GF-D8 (cell line): ENCODE data around the gene FCSK.
A peak's percentile ranks its signal among the peaks of the same experiment; 100 is the strongest.
"Not testable (repeated sequence)": the region's sequence is repeated elsewhere in the genome, so short reads cannot be mapped to it uniquely, and the experiment has no call there.

ENCODE experiments used
- DNase-seq: peaks from one replicate; lab custom pipeline; 2025; lab: John Stamatoyannopoulos, UW

FCSK gene

GRCh38 chr16:70432356-70432722, 22.1 kb upstream of the FCSK start:
- peak; percentile 51 for DNase-seq

DNA sequence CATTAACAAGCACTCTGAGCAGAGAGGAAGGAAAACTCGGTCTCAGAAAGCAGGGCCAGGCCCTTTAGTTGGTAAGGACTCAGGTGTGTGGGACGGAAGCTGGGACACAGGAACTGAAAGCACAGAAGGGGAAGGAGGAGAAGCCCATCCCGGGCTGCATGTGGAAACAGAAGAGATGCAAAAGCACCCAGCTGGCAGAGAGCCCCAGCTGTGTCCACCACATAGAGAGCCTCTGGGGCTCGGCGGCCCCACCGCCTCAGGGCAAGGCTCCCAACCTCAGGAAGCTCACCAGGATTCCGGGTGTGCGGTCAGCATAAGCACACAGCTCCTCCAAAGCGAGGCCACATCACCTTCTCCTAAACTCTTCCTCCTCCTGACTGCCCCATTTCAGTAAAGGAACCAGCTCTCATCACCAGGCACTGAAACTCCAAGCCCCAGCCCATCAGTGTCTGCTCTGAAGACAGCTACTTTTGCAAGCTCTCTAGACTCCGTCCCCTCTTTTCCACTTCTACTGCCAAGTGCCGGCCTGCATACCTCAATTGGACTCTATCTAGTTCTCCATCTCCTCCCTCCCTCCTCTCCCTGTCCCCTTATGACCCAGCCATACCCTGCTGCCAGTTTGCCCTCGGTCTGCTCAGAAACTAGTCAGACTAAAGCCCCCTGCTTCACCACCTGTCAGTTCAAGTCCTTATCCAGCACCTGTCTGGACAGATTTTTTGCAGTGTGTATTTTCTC, 21.5 kb upstream of the FCSK start:
- peak; percentile 49 for DNase-seq

- peak; percentile 56 for DNase-seq
Measured at GRCh38 chr16:70433458-70434103, 20.8 kb upstream of the FCSK start.

- no peak for DNase-seq
Measured at GRCh38 chr16:70434484-70435260, 19.7 kb upstream of the FCSK start.

DNA sequence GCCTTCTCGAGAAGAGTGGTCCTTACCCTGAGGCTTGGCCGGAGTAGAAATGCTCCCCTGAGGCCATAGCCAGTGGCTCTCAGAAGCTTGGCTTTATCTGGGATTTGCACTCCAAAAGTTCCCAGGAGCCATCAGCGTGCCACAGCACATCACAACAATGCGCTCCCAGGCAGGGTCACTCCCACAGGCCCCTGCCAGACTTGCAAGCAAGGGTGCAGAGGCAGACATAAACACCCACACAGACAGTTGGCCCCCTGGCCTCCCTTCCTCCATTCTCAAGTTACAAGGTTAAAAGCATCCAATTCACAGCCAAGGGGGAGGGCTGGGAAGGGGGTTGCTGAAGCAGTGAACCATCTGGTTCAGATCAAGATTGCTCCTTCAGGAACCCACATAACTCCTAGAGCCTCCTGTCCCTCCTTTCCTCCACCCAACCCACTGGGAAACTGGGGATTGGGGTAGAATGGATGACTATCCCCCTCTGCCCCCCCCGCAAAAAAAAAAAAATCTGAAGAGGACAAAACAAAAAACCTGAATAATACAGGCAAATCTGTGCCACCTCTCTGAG, 17.3 kb upstream of the FCSK start:
- DNase-seq, result no peak

DNA sequence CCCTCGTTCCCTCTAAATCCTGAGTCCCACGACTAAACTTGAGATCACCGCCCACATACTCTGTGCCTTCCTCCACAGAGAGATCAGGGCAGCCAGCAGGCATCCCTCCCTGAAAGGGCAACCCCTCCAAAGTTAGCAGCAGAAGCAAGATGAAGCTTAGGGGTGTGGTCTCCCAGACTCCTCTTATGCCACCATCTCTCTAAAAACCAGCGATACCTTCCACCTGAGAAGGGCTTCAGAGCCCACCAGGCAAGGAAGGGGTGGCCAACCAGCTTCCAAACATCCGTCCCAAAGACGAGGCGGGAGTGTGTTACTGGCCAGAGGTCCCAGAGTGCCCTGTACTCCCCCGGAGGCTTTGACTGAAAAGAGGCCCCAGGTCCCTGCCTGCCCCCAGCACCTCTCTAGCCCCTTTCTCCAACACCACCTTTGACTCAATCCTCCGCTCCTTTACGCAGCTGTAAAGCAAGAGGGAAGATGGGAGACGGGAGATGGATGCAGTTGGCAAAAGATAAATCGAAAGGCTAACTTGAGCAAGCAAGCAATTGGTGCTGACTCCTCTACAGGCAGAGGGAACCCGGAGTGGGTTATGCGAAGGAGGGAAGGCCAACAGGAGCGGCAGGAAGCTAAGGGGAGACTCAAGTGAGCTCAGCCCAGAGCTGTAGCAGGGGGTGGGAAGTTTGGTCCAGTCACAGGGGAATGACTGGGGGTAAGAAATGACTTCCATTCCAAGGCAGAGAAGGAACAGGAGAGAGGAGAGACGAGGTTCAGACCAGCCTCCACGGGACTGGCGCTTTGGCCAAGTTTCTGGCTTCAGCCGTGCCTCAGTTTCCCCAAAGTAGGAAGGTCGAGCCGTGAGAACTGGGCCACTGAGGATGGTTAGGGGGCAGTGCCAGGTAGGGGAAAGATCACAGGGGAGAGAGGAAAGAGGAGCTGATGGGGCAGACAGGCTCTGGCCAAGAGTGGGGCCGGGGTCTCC, 16.5 kb upstream of the FCSK start:
- no peak for DNase-seq

GRCh38 chr16:70438585-70438968, 15.8 kb upstream of the FCSK start:
- no peak for DNase-seq

GRCh38 chr16:70438969-70439862, 15.2 kb upstream of the FCSK start, which contains the start of gene ST3GAL2:
Gene ST3GAL2, minus strand, starts transcription at chr16:70439100. Its CDS starts 40,570 bp downstream, at chr16:70398530.
- peak; percentile 63 for DNase-seq

GRCh38 chr16:70440009-70440692, 14.2 kb upstream of the FCSK start:
- no peak for DNase-seq

GRCh38 chr16:70441406-70441990, 12.9 kb upstream of the FCSK start:
- DNase-seq, result no peak

GRCh38 chr16:70442344-70442743, 12.1 kb upstream of the FCSK start:
- no peak for DNase-seq

DNA sequence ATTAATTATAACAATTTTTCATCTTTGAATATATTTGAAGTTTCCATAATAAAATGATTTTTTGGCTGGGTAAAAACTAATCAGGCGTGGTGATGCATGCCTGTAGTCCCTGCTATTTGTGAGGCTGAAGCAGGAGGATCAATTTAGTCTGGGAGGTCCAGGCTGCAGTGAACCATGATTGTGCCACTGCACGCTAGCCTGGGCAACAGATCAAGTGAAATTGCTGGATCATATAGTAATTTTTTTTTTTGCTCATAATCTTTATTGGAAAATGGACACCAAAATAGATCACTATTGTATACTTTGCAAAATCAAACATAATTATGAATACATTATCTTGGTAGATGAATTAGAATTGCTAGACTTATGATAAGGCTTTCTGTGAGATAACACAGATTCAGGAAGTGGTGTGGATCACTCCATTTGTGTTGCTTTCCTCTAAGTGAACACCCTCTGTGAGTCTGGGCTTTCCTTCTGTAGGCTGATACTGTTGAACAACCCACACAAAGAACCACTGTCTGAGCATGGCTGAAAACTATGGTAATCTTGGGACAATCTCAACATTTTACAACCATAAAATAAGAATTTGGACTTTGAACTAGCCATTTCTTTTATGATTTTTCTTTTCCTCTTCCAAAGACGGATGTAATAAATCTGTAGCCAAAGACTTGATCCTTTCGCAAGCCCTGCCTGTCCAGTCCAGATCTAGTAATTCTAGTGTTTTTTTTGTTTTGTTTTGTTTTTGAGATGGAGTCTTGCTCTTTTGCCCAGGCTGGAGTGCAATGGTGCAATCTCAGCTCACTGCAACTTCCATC, 9.9 kb upstream of the FCSK start:
- no peak for DNase-seq

GRCh38 chr16:70448075-70448474, 6.3 kb upstream of the FCSK start:
- DNase-seq, result no peak

DNA sequence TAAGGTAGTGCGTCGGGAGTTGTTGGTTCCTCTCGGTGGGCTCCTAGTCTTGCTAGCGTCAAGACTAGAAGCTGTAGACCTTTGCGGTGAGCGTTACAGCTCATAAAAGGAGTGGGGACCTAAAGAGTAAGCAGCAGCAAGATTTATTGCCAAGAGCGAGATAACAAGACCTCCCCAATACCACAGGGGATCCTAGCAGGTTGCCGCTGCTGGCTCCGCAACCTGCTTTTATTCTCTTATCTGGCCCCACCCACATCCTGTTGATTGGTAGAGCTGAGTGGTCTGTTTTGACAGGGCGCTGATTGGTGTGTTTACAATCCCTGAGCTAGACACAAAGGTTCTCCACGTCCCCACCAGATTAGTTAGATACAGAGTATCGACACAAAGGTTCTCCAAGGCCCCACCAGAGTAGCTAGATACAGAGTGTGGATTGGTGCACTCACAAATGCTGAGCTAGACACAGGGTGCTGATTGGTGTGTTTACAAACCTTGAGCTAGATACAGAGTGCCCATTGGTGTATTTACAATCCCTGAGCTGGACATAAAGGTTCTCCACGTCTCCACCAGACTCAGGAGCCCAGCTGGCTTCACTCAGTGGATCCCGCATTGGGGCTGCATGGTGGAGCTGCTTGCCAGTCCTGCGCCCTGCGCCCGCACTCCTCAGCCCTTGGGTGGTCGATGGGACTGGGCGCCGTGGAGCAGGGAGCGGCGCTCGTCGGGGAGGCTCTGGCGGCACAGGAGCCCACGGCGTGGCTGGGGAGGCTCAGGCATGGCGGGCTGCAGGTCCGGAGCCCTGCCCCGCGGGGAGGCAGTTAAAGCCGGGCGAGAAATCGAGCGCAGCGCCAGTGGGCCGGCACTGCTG, 4.0 kb upstream of the FCSK start:
- DNase-seq, result not testable (repeated sequence)

GRCh38 chr16:70451004-70451340, 3.4 kb upstream of the FCSK start:
- not testable (repeated sequence) for DNase-seq

DNA sequence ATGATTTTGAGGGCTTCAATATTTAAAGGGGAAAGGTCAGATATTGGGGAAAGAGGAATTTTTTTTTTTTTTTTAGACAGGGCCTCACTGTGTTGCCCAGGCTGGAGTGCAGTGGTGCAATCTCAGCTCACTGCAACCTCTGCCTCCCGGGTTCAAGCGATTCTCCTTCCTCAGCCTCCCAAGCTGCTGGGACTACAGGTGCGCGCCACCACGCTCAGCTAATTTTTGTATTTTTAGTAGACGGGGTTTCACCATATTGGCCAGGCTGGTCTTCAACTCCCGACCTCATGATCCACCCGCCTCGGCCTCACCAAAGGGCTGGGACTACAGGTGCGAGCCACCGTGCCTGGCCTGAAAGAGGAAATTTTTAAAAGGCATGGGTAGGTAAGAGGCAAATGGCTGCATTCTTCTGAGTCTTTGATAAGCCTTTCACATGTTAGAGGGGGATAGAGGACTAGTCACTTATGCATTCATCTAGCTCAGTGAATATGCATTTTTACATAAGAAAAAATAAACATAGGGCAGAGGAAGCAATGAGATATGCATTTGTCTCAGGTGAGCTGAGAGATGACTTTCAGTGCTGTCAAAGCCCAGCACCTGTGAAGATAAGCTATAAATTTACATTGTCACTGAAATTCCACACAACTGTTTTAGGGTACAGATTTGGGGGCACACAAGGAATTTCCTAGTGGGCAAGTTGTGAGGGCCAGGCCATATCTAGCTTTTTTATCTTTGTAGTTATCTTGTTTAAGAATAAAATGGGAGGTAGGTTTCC, 1.1 kb upstream of the FCSK start:
- no peak for DNase-seq

- no peak for DNase-seq
Measured at GRCh38 chr16:70453892-70454221, 538 bp upstream of the FCSK start.
